ENCODE results near the gene PDLIM7. TPM values are rescaled to one million over a fixed set of nuclear protein-coding genes. Genes with fewer than 3 reads are reported as not detected.
A peak's percentile ranks its signal among the peaks of the same experiment; 100 is the strongest.

The PDLIM7 gene
- total and polyA plus RNA-seq, 7 experiments from 2014 or later: 2.7 to 63.2 (median 4.7) TPM

GRCh38 chr5:177498013-177498787 lies 796 bp upstream of the PDLIM7 start:
- ChIA-PET POLR2A (interaction anchor here (1.0 to 2.1 kb wide), 10 partner anchors 18 to 108 kb away, joined by 3 to 5 read pairs (median 4); partner anchors contain the start of genes DDX41 and GRK6), CTCF (interaction anchor here (0.7 to 7.1 kb wide), 5 partner anchors 43 to 384 kb away, joined by 3 to 77 read pairs (median 9); no protein-coding TSS in a partner anchor)
- Histone ChIP-seq H3K4me3 (ENCODE audit: low read length) (peak overlapping the region; percentile 77), H3K36me3 (ENCODE audit: control insufficient read depth in 2 of 3, insufficient read depth in 3 of 3, low read length in 3 of 3) (no peaks in the 10 kb centered on the region), H3K27me3 (ENCODE audit: control insufficient read depth in 2 of 2, insufficient read depth in 2 of 2, low read length in 2 of 2) (no peaks in the 10 kb centered on the region), H3K9me3 (ENCODE audit: control insufficient read depth in 2 of 3, low read length in 3 of 3) (no peaks in the 10 kb centered on the region), H3K27ac (ENCODE audit: low read depth, low read length) (peak overlapping the region; percentile 61), H3K4me1 (ENCODE audit: control insufficient read depth in 2 of 2, insufficient read depth in 2 of 2, low read length in 2 of 2) (peaks cover 7 to 10% of the 10 kb centered on the region in 2 donors)
- H3K9me3 Mint-ChIP-seq: peaks cover 0 to 3% (median 0%) of the 10 kb centered on the region in 11 donors
- peaks cover 0 to 24% (median 0%) of the 10 kb centered on the region in 5 donors for H3K27me3 Mint-ChIP-seq
- no peaks in the 10 kb centered on the region for H3K36me3 Mint-ChIP-seq
- DNase-seq (peak in 1 of 9 donors; percentile 49), ATAC-seq (no peak)
- H3K4me3 Mint-ChIP-seq: peak overlapping the region; percentile 77 to 90 (median 84)
- peaks cover 21 to 39% (median 28%) of the 10 kb centered on the region in 7 donors for H3K4me1 Mint-ChIP-seq
- intact Hi-C loops (cut with micrococcal nuclease): loop anchor here in 1 of 2 donors (5.0 kb wide), 2 partner anchors 366 to 386 kb away; partner anchors contain the start of gene NSD1
- H3K27ac Mint-ChIP-seq: peak overlapping the region; percentile 28 to 77 (median 66)

- Mint-ChIP-seq H3K4me3 (peak overlapping the region in 8 of 10 donors; percentile 21 to 85 (median 76)), H3K27me3 (peaks cover 0 to 24% (median 0%) of the 10 kb centered on the region in 5 donors), H3K36me3 (peaks cover 0 to 5% (median 0%) of the 10 kb centered on the region in 5 donors), H3K9me3 (peaks cover 0 to 1% (median 0%) of the 10 kb centered on the region in 11 donors), H3K27ac (peak overlapping the region in 1 of 9 donors; percentile 66), H3K4me1 (peaks cover 21 to 44% (median 28%) of the 10 kb centered on the region in 7 donors)
- ATAC-seq: no peak
- peak overlapping the region; percentile 77 for H3K4me3 ChIP-seq (ENCODE audit: low read length)
- peaks cover 7 to 10% of the 10 kb centered on the region in 2 donors for H3K4me1 ChIP-seq (ENCODE audit: control insufficient read depth in 2 of 2, insufficient read depth in 2 of 2, low read length in 2 of 2)
- H3K36me3 ChIP-seq (ENCODE audit: control insufficient read depth in 2 of 3, insufficient read depth in 3 of 3, low read length in 3 of 3): peaks cover 0 to 3% (median 0%) of the 10 kb centered on the region in 3 experiments
- POLR2A ChIA-PET: interaction anchor here (0.6 to 2.1 kb wide), 11 partner anchors 18 to 145 kb away, joined by 3 to 5 read pairs (median 4); partner anchors contain the start of genes DDX41, GRK6 and LMAN2
- peak overlapping the region; percentile 61 for H3K27ac ChIP-seq (ENCODE audit: low read depth, low read length)
- H3K27me3 ChIP-seq (ENCODE audit: control insufficient read depth in 2 of 2, insufficient read depth in 2 of 2, low read length in 2 of 2): no peaks in the 10 kb centered on the region
- intact Hi-C loops (cut with micrococcal nuclease): loop anchor here (1.0 to 5.0 kb wide), 16 partner anchors 18 to 385 kb away; partner anchors contain the start of genes DBN1 (in 2 of the 2), GRK6 (in 2 of the 2), FAM193B (in 1 of the 2) and MXD3 (in 1 of the 2)
- no peaks in the 10 kb centered on the region for H3K9me3 ChIP-seq (ENCODE audit: control insufficient read depth in 2 of 3, low read length in 3 of 3)
- CTCF ChIA-PET: interaction anchor here (0.6 to 7.1 kb wide), 6 partner anchors 42 to 187 kb away, joined by 3 to 77 read pairs (median 6); no protein-coding TSS in a partner anchor
- DNase-seq: no peak
Measured at GRCh38 chr5:177496727-177497291, 595 bp downstream of the PDLIM7 start.

- no peak for DNase-seq
- no peak for ATAC-seq
- Histone ChIP-seq H3K4me1 (ENCODE audit: control insufficient read depth in 2 of 2, insufficient read depth in 2 of 2, low read length in 2 of 2) (peaks cover 7 to 10% of the 10 kb centered on the region in 2 donors), H3K4me3 (ENCODE audit: low read length) (no peak overlapping the region), H3K9me3 (ENCODE audit: control insufficient read depth in 2 of 3, low read length in 3 of 3) (no peaks in the 10 kb centered on the region), H3K27me3 (ENCODE audit: control insufficient read depth in 2 of 2, insufficient read depth in 2 of 2, low read length in 2 of 2) (no peaks in the 10 kb centered on the region), H3K27ac (ENCODE audit: low read depth, low read length) (no peak overlapping the region), H3K36me3 (ENCODE audit: control insufficient read depth in 2 of 3, insufficient read depth in 3 of 3, low read length in 3 of 3) (peaks cover 0 to 3% (median 0%) of the 10 kb centered on the region in 3 experiments)
- H3K4me3 Mint-ChIP-seq: peak overlapping the region in 7 of 10 donors; percentile 21 to 79 (median 66)
- H3K36me3 Mint-ChIP-seq: peaks cover 0 to 5% (median 0%) of the 10 kb centered on the region in 5 donors
- peaks cover 0 to 1% (median 0%) of the 10 kb centered on the region in 11 donors for H3K9me3 Mint-ChIP-seq
- intact Hi-C loops (cut with micrococcal nuclease): loop anchor here in 1 of 2 donors (2.0 to 5.0 kb wide), 4 partner anchors 23 to 384 kb away; partner anchors contain the start of genes DBN1, MXD3 and NSD1
- CTCF ChIA-PET: interaction anchor here (1.4 to 2.9 kb wide), 2 partner anchors 93 to 106 kb away, joined by 4 to 11 read pairs; no protein-coding TSS in a partner anchor
- peak overlapping the region in 3 of 9 donors; percentile 38 to 66 (median 41) for H3K27ac Mint-ChIP-seq
- H3K4me1 Mint-ChIP-seq: peaks cover 21 to 44% (median 28%) of the 10 kb centered on the region in 7 donors
- POLR2A ChIA-PET: no interaction called here
- peaks cover 0 to 24% (median 0%) of the 10 kb centered on the region in 5 donors for H3K27me3 Mint-ChIP-seq
Measured at GRCh38 chr5:177496070-177496726, 1.2 kb downstream of the PDLIM7 start.

GRCh38 chr5:177495243-177496060 lies 2.0 kb downstream of the PDLIM7 start:
- Mint-ChIP-seq H3K9me3 (peaks cover 0 to 1% (median 0%) of the 10 kb centered on the region in 11 donors), H3K27me3 (peaks cover 0 to 22% (median 0%) of the 10 kb centered on the region in 5 donors), H3K36me3 (peaks cover 0 to 5% (median 0%) of the 10 kb centered on the region in 5 donors), H3K4me1 (peaks cover 16 to 40% (median 24%) of the 10 kb centered on the region in 7 donors), H3K4me3 (peak overlapping the region in 5 of 10 donors; percentile 21 to 79 (median 69)), H3K27ac (peak overlapping the region in 2 of 9 donors; percentile 41 to 66)
- Histone ChIP-seq H3K9me3 (ENCODE audit: control insufficient read depth in 2 of 3, low read length in 3 of 3) (no peaks in the 10 kb centered on the region), H3K4me3 (ENCODE audit: low read length) (no peak overlapping the region), H3K27ac (ENCODE audit: low read depth, low read length) (no peak overlapping the region), H3K4me1 (ENCODE audit: control insufficient read depth in 2 of 2, insufficient read depth in 2 of 2, low read length in 2 of 2) (peaks cover 7 to 10% of the 10 kb centered on the region in 2 donors), H3K27me3 (ENCODE audit: control insufficient read depth in 2 of 2, insufficient read depth in 2 of 2, low read length in 2 of 2) (no peaks in the 10 kb centered on the region), H3K36me3 (ENCODE audit: control insufficient read depth in 2 of 3, insufficient read depth in 3 of 3, low read length in 3 of 3) (peaks cover 0 to 3% (median 0%) of the 10 kb centered on the region in 3 experiments)
- intact Hi-C loops (cut with micrococcal nuclease): loop anchor here in 1 of 2 donors (2.0 to 5.0 kb wide), 4 partner anchors 23 to 383 kb away; partner anchors contain the start of genes DBN1, MXD3 and NSD1
- CTCF ChIA-PET: interaction anchor here (1.4 to 2.9 kb wide), 2 partner anchors 92 to 105 kb away, joined by 4 to 11 read pairs; no protein-coding TSS in a partner anchor
- POLR2A ChIA-PET: interaction anchor here (1.1 kb wide), 1 partner anchor 49 kb away, joined by 3 read pairs; the partner anchor contains the start of gene PRR7
- ATAC-seq (no peak), DNase-seq (no peak)
